ENCODE measurements around the gene ANKS1B.

- TF ChIP-seq CTCF (IDR thresholded peaks at IDR 0.05 in 2 of 3, conservative IDR thresholded peaks at IDR 0.05 in 1 of 3; ENCODE audit: borderline replicate concordance in 1 of 3, insufficient read depth in 1 of 3, low read depth in 2 of 3, low read length in 2 of 3) (peak in 2 of 3 experiments; percentile 18 to 26; a peak in 2 of 6 replicates), POLR2A (IDR thresholded peaks at IDR 0.05; ENCODE audit: borderline replicate concordance, extremely low read depth, insufficient read depth, insufficient read length) (no peak)
Measured at GRCh38 chr12:99822273-99822672, 162.5 kb downstream of the ANKS1B start.

Measured in HCT116 (cell line).